HFFc6 (cell line): ENCODE data around the gene CTR9. TPM values are rescaled to one million over a fixed set of nuclear protein-coding genes. Genes with fewer than 3 reads are reported as not detected.

Source experiments
- DNase-seq: peaks from one replicate; pipeline ENCODE4 v3.0.0-alpha.2; 2018
- H3K27ac Mint-ChIP-seq: 2 replicates; pipeline ENCODE4 v1.8.0; 2020; ENCODE audit warnings: mild to moderate bottlenecking, mixed read lengths
- H3K27me3 Mint-ChIP-seq: 2 replicates; pipeline ENCODE4 v1.8.0; 2021; ENCODE audit warnings: mild to moderate bottlenecking, moderate library complexity, mixed read lengths; ENCODE audit not compliant: insufficient read depth
- H3K36me3 Mint-ChIP-seq: 2 replicates; pipeline ENCODE4 v1.8.0; 2021; ENCODE audit warnings: low read depth, mixed read lengths
- H3K4me1 Mint-ChIP-seq: 2 replicates; pipeline ENCODE4 v1.8.0; 2020; ENCODE audit warnings: low read depth, mixed read lengths
- H3K4me3 Mint-ChIP-seq: 2 replicates; pipeline ENCODE4 v1.8.0; 2020; ENCODE audit warnings: mild to moderate bottlenecking, moderate library complexity, mixed read lengths
- H3K9me3 Mint-ChIP-seq: 2 replicates; pipeline ENCODE4 v1.8.0; 2020; ENCODE audit warnings: mild to moderate bottlenecking, mixed read lengths
- total RNA-seq, 6 experiments: library from RNA; stranded (reverse); fragmentation: NEBNext Ultra II Directional; extraction: Animal tissue kit (Norgen Biotek cat#: 25700); gene quantifications; 2 replicates in 1 of 6; 3 replicates in 5 of 6; pipeline ENCODE4 v1.2.3, GENCODE V29; 2021
- TF ChIP-seq, protein P1 (sequence below): fragments of 200-600 bp; sonication (generic); IDR thresholded peaks from 2 replicates; pipeline ENCODE4 v1.5.0; 2021; ENCODE audit warnings: antibody characterized with exemption, mild to moderate bottlenecking

Gene CTR9
- total RNA-seq, 6 experiments from 2014 or later, result 38.5 to 49.9 (median 44.2) TPM

GRCh38 chr11:10730151-10730550, 20.9 kb upstream of the CTR9 start:
- Mint-ChIP-seq H3K27me3 (no peaks in the 10 kb centered on the region; the same call in 1 of the 2 replicates), H3K27ac (no peak overlapping the region), H3K4me1 (peaks cover 72% of the 10 kb centered on the region), H3K4me3 (no peak overlapping the region), H3K9me3 (peaks cover 22% of the 10 kb centered on the region; the same call in 1 of the 2 replicates), H3K36me3 (peaks cover 26% of the 10 kb centered on the region)
- TF ChIP-seq, protein P1, sequence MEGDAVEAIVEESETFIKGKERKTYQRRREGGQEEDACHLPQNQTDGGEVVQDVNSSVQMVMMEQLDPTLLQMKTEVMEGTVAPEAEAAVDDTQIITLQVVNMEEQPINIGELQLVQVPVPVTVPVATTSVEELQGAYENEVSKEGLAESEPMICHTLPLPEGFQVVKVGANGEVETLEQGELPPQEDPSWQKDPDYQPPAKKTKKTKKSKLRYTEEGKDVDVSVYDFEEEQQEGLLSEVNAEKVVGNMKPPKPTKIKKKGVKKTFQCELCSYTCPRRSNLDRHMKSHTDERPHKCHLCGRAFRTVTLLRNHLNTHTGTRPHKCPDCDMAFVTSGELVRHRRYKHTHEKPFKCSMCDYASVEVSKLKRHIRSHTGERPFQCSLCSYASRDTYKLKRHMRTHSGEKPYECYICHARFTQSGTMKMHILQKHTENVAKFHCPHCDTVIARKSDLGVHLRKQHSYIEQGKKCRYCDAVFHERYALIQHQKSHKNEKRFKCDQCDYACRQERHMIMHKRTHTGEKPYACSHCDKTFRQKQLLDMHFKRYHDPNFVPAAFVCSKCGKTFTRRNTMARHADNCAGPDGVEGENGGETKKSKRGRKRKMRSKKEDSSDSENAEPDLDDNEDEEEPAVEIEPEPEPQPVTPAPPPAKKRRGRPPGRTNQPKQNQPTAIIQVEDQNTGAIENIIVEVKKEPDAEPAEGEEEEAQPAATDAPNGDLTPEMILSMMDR, result no peak
- no peak for DNase-seq

GRCh38 chr11:10731064-10731680, 19.9 kb upstream of the CTR9 start:
- peaks cover 72% of the 10 kb centered on the region for H3K4me1 Mint-ChIP-seq
- peaks cover 12% of the 10 kb centered on the region; the same call in 1 of the 2 replicates for H3K9me3 Mint-ChIP-seq
- peaks cover 16% of the 10 kb centered on the region for H3K36me3 Mint-ChIP-seq
- TF ChIP-seq, protein P1, result no peak
- H3K4me3 Mint-ChIP-seq, result no peak overlapping the region
- H3K27ac Mint-ChIP-seq, result no peak overlapping the region
- no peak for DNase-seq
- H3K27me3 Mint-ChIP-seq, result no peaks in the 10 kb centered on the region; the same call in 1 of the 2 replicates

DNA sequence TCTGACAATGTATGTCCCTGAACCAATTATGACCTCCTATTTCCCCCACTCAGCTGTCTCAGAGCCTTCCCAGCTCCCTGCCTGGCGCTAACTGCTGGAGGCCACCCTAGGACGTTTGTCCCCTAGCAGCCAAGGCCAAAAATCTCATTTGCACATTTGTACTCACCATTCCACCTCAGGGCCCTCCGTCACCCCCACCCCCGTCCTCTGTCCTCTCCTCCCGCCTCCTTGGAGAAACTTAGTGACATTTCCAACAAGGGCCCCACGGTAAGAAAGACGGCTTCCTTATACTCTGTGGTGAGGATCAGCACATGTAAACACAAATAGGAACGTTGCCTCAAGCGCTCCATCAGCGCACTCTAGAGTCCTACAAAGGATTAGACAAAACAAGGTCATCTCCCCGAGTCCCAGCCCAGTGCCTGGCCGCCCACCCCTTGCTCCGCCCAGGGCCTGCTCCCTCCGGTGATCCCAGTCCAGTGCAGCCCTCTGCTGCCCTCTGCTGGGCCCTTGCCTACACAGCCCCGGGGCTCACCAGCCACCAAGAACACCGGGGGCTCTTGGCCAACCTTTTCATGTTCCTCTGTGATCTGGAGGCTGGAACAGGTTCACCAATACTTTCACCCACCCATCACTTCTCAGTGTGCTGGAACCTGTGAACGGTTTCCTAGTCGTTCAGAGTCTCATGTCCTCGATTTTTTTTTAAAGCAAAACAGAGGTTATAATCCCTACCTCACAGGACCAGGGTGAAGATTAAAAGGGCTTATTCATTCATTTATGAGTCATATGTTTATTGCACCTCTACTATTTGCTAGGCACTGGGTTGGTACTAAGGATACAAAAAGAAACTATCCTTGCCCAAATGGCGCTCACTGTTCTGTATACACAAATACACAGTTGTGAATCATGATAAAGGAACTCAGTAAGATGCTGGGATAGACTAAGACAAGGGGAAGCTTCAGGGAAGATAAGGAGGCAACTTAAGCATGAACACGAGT, 15.3 kb upstream of the CTR9 start:
- TF ChIP-seq, protein P1, result peak; percentile 99
- Mint-ChIP-seq H3K4me3 (peak overlapping the region; percentile 87), H3K36me3 (peaks cover 16% of the 10 kb centered on the region), H3K27ac (peak overlapping the region; percentile 83), H3K9me3 (peaks cover 11% of the 10 kb centered on the region; the same call in 1 of the 2 replicates), H3K4me1 (peaks cover 50% of the 10 kb centered on the region), H3K27me3 (no peaks in the 10 kb centered on the region; the same call in 1 of the 2 replicates)
- peak; percentile 97 for DNase-seq

- H3K27me3 Mint-ChIP-seq, result no peaks in the 10 kb centered on the region
- TF ChIP-seq, protein P1, result peak; percentile 20; the same call in 1 of the 2 replicates
- peaks cover 33% of the 10 kb centered on the region for H3K4me1 Mint-ChIP-seq
- no peaks in the 10 kb centered on the region for H3K9me3 Mint-ChIP-seq
- H3K27ac Mint-ChIP-seq, result peak overlapping the region; percentile 9; the same call in 1 of the 2 replicates
- H3K36me3 Mint-ChIP-seq, result no peaks in the 10 kb centered on the region
- no peak overlapping the region for H3K4me3 Mint-ChIP-seq
- DNase-seq, result peak; percentile 85
Measured at GRCh38 chr11:10742460-10743208, 8.4 kb upstream of the CTR9 start.

DNA sequence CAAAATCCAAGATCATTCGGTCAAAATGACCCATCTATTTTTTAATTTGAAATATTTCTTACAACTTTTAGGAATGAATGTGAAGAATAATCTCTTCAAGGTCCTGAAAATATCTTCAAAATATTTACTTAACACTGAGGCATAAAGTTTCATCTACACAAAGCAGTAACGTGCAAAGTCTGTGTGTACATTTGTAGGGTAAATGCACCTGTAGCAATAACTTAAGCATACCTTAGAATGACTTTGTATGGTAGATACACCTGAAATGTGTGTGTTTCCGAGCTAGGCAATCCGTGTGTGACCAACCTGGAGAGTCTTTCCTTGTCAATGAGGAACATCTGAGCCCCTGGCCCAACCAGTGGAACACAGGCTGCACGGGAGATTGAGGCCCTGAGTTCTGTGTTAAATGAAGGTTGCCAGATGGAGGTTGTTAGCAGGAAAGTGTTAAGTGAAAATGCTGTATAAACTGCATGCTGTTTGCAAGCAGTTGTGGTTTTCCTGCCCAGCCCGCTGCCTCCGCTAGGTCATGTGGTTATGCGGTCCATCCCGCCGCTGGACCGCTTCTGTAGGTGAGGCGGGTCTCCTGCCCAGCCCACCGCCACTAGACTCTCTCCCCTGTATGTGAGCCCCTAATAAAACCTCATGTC, 7.6 kb upstream of the CTR9 start:
- Mint-ChIP-seq H3K27me3 (peaks cover 2% of the 10 kb centered on the region; the same call in 1 of the 2 replicates), H3K4me1 (peaks cover 28% of the 10 kb centered on the region), H3K4me3 (no peak overlapping the region), H3K27ac (no peak overlapping the region), H3K36me3 (no peaks in the 10 kb centered on the region), H3K9me3 (no peaks in the 10 kb centered on the region)
- TF ChIP-seq, protein P1, result no peak
- no peak for DNase-seq
